HUDEP-2 (cell line): ENCODE results near the gene PACS1.

Experiments
- DNase-seq, 76 experiments: peaks; one replicate each; lab custom pipeline; 2025; ENCODE audit not compliant: unreplicated experiment in 76 of 76; lab: John Stamatoyannopoulos, UW

The PACS1 gene

GRCh38 chr11:66219846-66220565, 149.9 kb downstream of the PACS1 start:
- DNase-seq = no peak

- DNase-seq = no peak
These were observed 150.5 kb downstream of the PACS1 start for GRCh38 chr11:66220566-66220935.

GRCh38 chr11:66221012-66221411, 150.9 kb downstream of the PACS1 start:
- DNase-seq = no peak

- peak in 6 of 76 experiments; percentile 1 to 14 (median 2) for DNase-seq
These were observed 151.7 kb downstream of the PACS1 start for GRCh38 chr11:66221726-66222236.

GRCh38 chr11:66222358-66223149, 152.5 kb downstream of the PACS1 start:
- peak in 73 of 76 experiments; percentile 20 to 90 (median 76) for DNase-seq

- no peak for DNase-seq
These were observed 154.3 kb downstream of the PACS1 start for GRCh38 chr11:66224226-66224855.

GRCh38 chr11:66225066-66225465, 155.0 kb downstream of the PACS1 start:
- DNase-seq = no peak

- DNase-seq = no peak
These were observed 156.0 kb downstream of the PACS1 start for GRCh38 chr11:66226101-66226500.

- DNase-seq = no peak
These were observed 157.6 kb downstream of the PACS1 start for GRCh38 chr11:66227700-66228099.

- no peak for DNase-seq
These were observed 158.4 kb downstream of the PACS1 start for GRCh38 chr11:66228521-66228920.

GRCh38 chr11:66230156-66230555, 160.1 kb downstream of the PACS1 start:
- no peak for DNase-seq

- no peak for DNase-seq
These were observed 160.9 kb downstream of the PACS1 start for GRCh38 chr11:66230978-66231377.

- DNase-seq = no peak
These were observed 161.5 kb downstream of the PACS1 start for GRCh38 chr11:66231561-66231960.

- DNase-seq = no peak
These were observed 162.7 kb downstream of the PACS1 start for GRCh38 chr11:66232769-66233168.

GRCh38 chr11:66233301-66233700, 163.2 kb downstream of the PACS1 start:
- no peak for DNase-seq

GRCh38 chr11:66235141-66235540, 165.1 kb downstream of the PACS1 start:
- no peak for DNase-seq

- no peak for DNase-seq
These were observed 167.8 kb downstream of the PACS1 start for GRCh38 chr11:66237867-66238266.

GRCh38 chr11:66238786-66239413, 168.8 kb downstream of the PACS1 start:
- no peak for DNase-seq

- DNase-seq = no peak
These were observed 169.4 kb downstream of the PACS1 start for GRCh38 chr11:66239511-66239910.

GRCh38 chr11:66239998-66240780, 170.1 kb downstream of the PACS1 start:
- DNase-seq = no peak
